GM12878 (cell line): ENCODE data around the gene WDFY4. TPM values are rescaled to one million over a fixed set of nuclear protein-coding genes. Genes with fewer than 3 reads are reported as not detected.

Source experiments
- ATAC-seq: fragments of 200-7000 bp; cut with Tn5 transposase; 3 replicates; pipeline ENCODE4 v1.9.1; 2020; ENCODE audit warnings: mild to moderate bottlenecking, moderate library complexity
- BruUV-seq: library from RNA; stranded (reverse); fragments of 400-500 nt; replicated peaks from 2 replicates; lab custom pipeline; 2021; lab: Mats Ljungman, UMichigan
- CTCF ChIA-PET: fragments of 300-600 bp; sonication (Branson Sonifier 250); formaldehyde crosslinking; extraction: SDS; loops from one replicate; lab custom pipeline; 2021; ENCODE audit warnings: inconsistent platforms; lab: Yijun Ruan, JAX
- POLR2A ChIA-PET: fragments of 350-600 bp; formaldehyde crosslinking; extraction: SDS; loops from one replicate; lab custom pipeline; 2021; ENCODE audit warnings: inconsistent platforms; lab: Charles Lee
- RAD21 ChIA-PET: fragments of 300-600 bp; sonication (Branson Sonifier 250); formaldehyde crosslinking; loops from one replicate; lab custom pipeline; 2023; ENCODE audit warnings: antibody characterized with exemption; ENCODE audit not compliant: unreplicated experiment; lab: Charles Lee
- SMC1A ChIA-PET: fragments of 300-600 bp; sonication (Branson Sonifier 250); formaldehyde crosslinking; loops from one replicate; lab custom pipeline; 2023; ENCODE audit not compliant: unreplicated experiment, uncharacterized antibody; lab: Charles Lee
- DNase-seq: peaks from one replicate; pipeline ENCODE4 v3.0.0-alpha.2; 2011; ENCODE audit warnings: low read depth, low spot score
- FAIRE-seq: peaks from 3 replicates; lab custom pipeline; 2011; peaks lifted over from hg19 to GRCh38; lab: Jason Lieb, UNC
- H2AFZ ChIP-seq: 2 replicates; pipeline ENCODE4 v1.6.0; 2011; ENCODE audit warnings: low read depth, low read length, control low read depth; ENCODE audit not compliant: control insufficient read depth
- H3K27ac ChIP-seq: 2 replicates; pipeline ENCODE4 v1.5.1; 2011; ENCODE audit warnings: control low read depth; ENCODE audit not compliant: control insufficient read depth, insufficient read depth
- H3K27me3 ChIP-seq, 2 experiments: replicated peaks in 1 of 2; 2 replicates each; pipeline versions ENCODE4 v1.6.0 to v1.6.1; 2011; ENCODE audit warnings: low read length in 1 of 2; ENCODE audit not compliant: control insufficient read depth in 2 of 2, insufficient read depth in 2 of 2
- H3K36me3 ChIP-seq, 2 experiments: 2 replicates each; pipeline ENCODE4 v1.5.1; 2011; ENCODE audit warnings: low read length in 1 of 2; ENCODE audit not compliant: control insufficient read depth in 2 of 2, insufficient read depth in 2 of 2
- H3K4me1 ChIP-seq: 2 replicates; pipeline ENCODE4 v1.6.1; 2011; ENCODE audit warnings: mild to moderate bottlenecking, low read length, moderate library complexity, mixed read lengths; ENCODE audit not compliant: control insufficient read depth, insufficient read depth
- H3K4me2 ChIP-seq: 2 replicates; pipeline ENCODE4 v1.6.0; 2011; ENCODE audit warnings: control low read depth; ENCODE audit not compliant: control insufficient read depth, insufficient read depth
- H3K4me3 ChIP-seq: fragments of 200-600 bp; sonication (generic); 2 replicates; pipeline ENCODE4 v1.5.1; 2016
- H3K79me2 ChIP-seq: 2 replicates; pipeline ENCODE4 v1.6.0; 2011; ENCODE audit warnings: low read length; ENCODE audit not compliant: control insufficient read depth, insufficient read depth
- H3K9ac ChIP-seq: 2 replicates; pipeline ENCODE4 v1.8.0; 2011; ENCODE audit warnings: low read length, control low read depth, mixed read lengths; ENCODE audit not compliant: control insufficient read depth, insufficient read depth
- H3K9me3 ChIP-seq: replicated peaks from 3 replicates; pipeline ENCODE4 v1.5.1; 2011; ENCODE audit warnings: mild to moderate bottlenecking, low read length; ENCODE audit not compliant: control insufficient read depth, insufficient read depth
- H4K20me1 ChIP-seq: 2 replicates; pipeline ENCODE4 v1.6.0; 2011; ENCODE audit not compliant: control insufficient read depth, insufficient read depth
- E2F8 ChIP-seq: fragments of 450-650 bp; IDR thresholded peaks from 2 replicates; pipeline ENCODE4 v1.6.1; 2018; ENCODE audit warnings: mild to moderate bottlenecking, low read depth, moderate library complexity; ENCODE audit not compliant: partially characterized antibody
- E4F1 ChIP-seq: fragments of 450-650 bp; IDR thresholded peaks from 2 replicates; pipeline ENCODE4 v1.6.1; 2018; ENCODE audit warnings: borderline replicate concordance, mild to moderate bottlenecking; ENCODE audit not compliant: partially characterized antibody
- GABPA ChIP-seq: IDR thresholded peaks from 2 replicates; pipeline ENCODE4 v1.6.1; 2014; ENCODE audit warnings: antibody characterized with exemption, low read depth, mild to moderate bottlenecking, inconsistent platforms
- JUNB ChIP-seq: IDR thresholded peaks from 2 replicates; pipeline ENCODE4 v1.6.1; 2016; ENCODE audit warnings: antibody characterized with exemption, mild to moderate bottlenecking
- KAT2A ChIP-seq: conservative IDR thresholded peaks from 2 replicates; pipeline ENCODE4 v1.6.1; 2011; ENCODE audit warnings: low read depth, low read length; ENCODE audit not compliant: control insufficient read depth
- RFX5 ChIP-seq: IDR thresholded peaks from 2 replicates; pipeline ENCODE4 v1.6.1; 2011; ENCODE audit warnings: low read depth, low read length, improper control_type of control experiment
- SIX5 ChIP-seq: IDR thresholded peaks from 2 replicates; pipeline ENCODE4 v1.6.1; 2011; ENCODE audit warnings: mild to moderate bottlenecking, low read depth, low read length, moderate library complexity; ENCODE audit not compliant: severe bottlenecking
- SMAD5 ChIP-seq: IDR thresholded peaks from 2 replicates; pipeline ENCODE4 v1.6.1; 2016; ENCODE audit warnings: antibody characterized with exemption, low read depth
- SREBF2 ChIP-seq: IDR thresholded peaks from 2 replicates; pipeline ENCODE4 v1.6.1; 2012; ENCODE audit warnings: mild to moderate bottlenecking, low read length
- TBL1XR1 ChIP-seq: IDR thresholded peaks from 2 replicates; pipeline ENCODE4 v1.6.1; 2012; ENCODE audit warnings: low read depth, low read length, improper control_type of control experiment
- ZNF217 ChIP-seq: fragments of 450-650 bp; IDR thresholded peaks from 2 replicates; pipeline ENCODE4 v1.6.1; 2017; ENCODE audit warnings: antibody characterized with exemption, mild to moderate bottlenecking
- ZNF622 ChIP-seq: fragments of 450-650 bp; IDR thresholded peaks from 2 replicates; pipeline ENCODE4 v1.6.1; 2017; ENCODE audit warnings: mild to moderate bottlenecking, inconsistent platforms
- WGBS: methylation state at CpG from one replicate; pipeline ENCODE4 v1.1.6; 2016; ENCODE audit warnings: low lambda C conversion rate; ENCODE audit not compliant: insufficient replicate concordance, insufficient coverage; ENCODE audit errors: missing lambda C conversion rate; 5-methylcytosine and 5-hydroxymethylcytosine counted together
- in situ Hi-C: fragments of 300-500 bp; cut with MboI; formaldehyde crosslinking; loops from 9 replicates; pipeline ENCODE4 v1.14.3; 2018; ENCODE audit warnings: mixed read lengths
- intact Hi-C: fragments of 100-400 bp; cut with micrococcal nuclease; formaldehyde crosslinking; loops from one replicate; pipeline ENCODE4 v1.14.2; 2022; ENCODE audit not compliant: unreplicated experiment
- polyA plus RNA-seq, 11 experiments: library from polyadenylated mRNA; depleted of rRNA in 4 of 11; unstranded in 6 of 11; stranded (reverse) in 5 of 11; fragments of >200 nt; fragmentation: Nextera tagmentation in 4 of 11; fragmentation: Illumina TruSeq in 1 of 11; extraction: Ambion mirVana in 4 of 11; extraction: Trizol in 1 of 11; gene quantifications; 1 replicate in 1 of 11; 2 replicates in 10 of 11; pipeline versions ENCODE4 v1.2.1 to v1.2.3, GENCODE V29; 2011 to 2016; ENCODE audit warnings: inconsistent platforms in 2 of 11, missing spikeins in 2 of 11, low read depth in 1 of 11
- total RNA-seq, 4 experiments: library from RNA; depleted of rRNA in 3 of 4; stranded (reverse); fragments of >200 nt in 3 of 4; fragmentation: Illumina TruSeq in 1 of 4; extraction: Trizol in 1 of 4; gene quantifications; 2 replicates each; pipeline versions ENCODE4 v1.2.1 to v1.2.3, GENCODE V29; 2013 to 2021

The WDFY4 gene
- total and polyA plus RNA-seq, 10 of the 15 experiments (the other 5 are each of a cell fraction or from before 2014, with no cell fraction given): 13.5 to 132 (median 47.3) TPM

- in situ Hi-C loops (no loop called here), intact Hi-C loops (no loop called here)
- no peak overlapping the region for H2AFZ ChIP-seq
- ChIA-PET RAD21 (no interaction called here), CTCF (interaction anchor here (0.7 kb wide), 1 partner anchor 168 kb away, joined by 3 read pairs; no protein-coding TSS in a partner anchor), SMC1A (interaction anchor here (0.6 to 1.1 kb wide), 2 partner anchors 119 to 276 kb away, joined by 4 to 5 read pairs; no protein-coding TSS in a partner anchor), POLR2A (no interaction called here)
- 96% methylated on average over 7 of the region's 7 CpGs for WGBS
- H3K27me3 ChIP-seq: no peaks in the 10 kb centered on the region
- FAIRE-seq (no peak), ATAC-seq (no peak), DNase-seq (no peak)
- no peaks in the 10 kb centered on the region for H3K9me3 ChIP-seq
- TF ChIP-seq SMAD5 (no peak), GABPA (no peak), JUNB (no peak), SREBF2 (no peak), ZNF622 (no peak), TBL1XR1 (no peak), E2F8 (no peak), ZNF217 (no peak), E4F1 (no peak), RFX5 (no peak), SIX5 (no peak), KAT2A (no peak)
- no peak overlapping the region for H3K9ac ChIP-seq
- no TSS peak for BruUV-seq
- H3K4me3 ChIP-seq: no peak overlapping the region
- no peaks in the 10 kb centered on the region for H4K20me1 ChIP-seq
- no peak overlapping the region for H3K27ac ChIP-seq
- H3K79me2 ChIP-seq: no peaks in the 10 kb centered on the region
- peaks cover 0 to 6% of the 10 kb centered on the region in 2 experiments; a peak in 3 of 4 replicates for H3K36me3 ChIP-seq
- no peaks in the 10 kb centered on the region for H3K4me1 ChIP-seq
- H3K4me2 ChIP-seq: no peak overlapping the region
Observed at GRCh38 chr10:48932831-48933664, 248.4 kb downstream of the WDFY4 start.
